Endothelial cell of umbilical vein (primary cell): ENCODE results near the gene UBC. TPM values are rescaled to one million over a fixed set of nuclear protein-coding genes. Genes with fewer than 3 reads are reported as not detected.

Experiments used
- BruUV-seq: library from RNA; stranded (reverse); fragments of 400-500 nt; replicated peaks from 2 replicates; lab custom pipeline; 2021; lab: Mats Ljungman, UMichigan
- CTCF ChIA-PET: fragments of 300-600, 350-600 bp; sonication (Branson Sonifier 250); formaldehyde crosslinking; loops from one replicate; lab custom pipeline; 2021; ENCODE audit warnings: antibody characterized with exemption, inconsistent platforms; lab: Charles Lee
- POLR2A ChIA-PET: fragments of 300-600, 350-600 bp; sonication (Branson Sonifier 250); formaldehyde crosslinking; loops from one replicate; lab custom pipeline; 2021; ENCODE audit warnings: antibody characterized with exemption, inconsistent platforms; lab: Charles Lee
- DNase-seq: peaks from one replicate; pipeline ENCODE4 v3.0.0-alpha.2; 2011; ENCODE audit warnings: low read depth, low spot score
- FAIRE-seq: peaks from 2 replicates; lab custom pipeline; 2011; peaks lifted over from hg19 to GRCh38; lab: Jason Lieb, UNC
- H2AFZ ChIP-seq: 2 replicates; pipeline ENCODE4 v1.6.0; 2012; ENCODE audit warnings: low read depth, low read length, control low read depth, inconsistent platforms
- H3K27ac ChIP-seq: 2 replicates; pipeline ENCODE4 v1.5.1; 2011; ENCODE audit warnings: low read depth, mild to moderate bottlenecking, control low read depth, low read length, moderate library complexity; ENCODE audit not compliant: insufficient read depth
- H3K27me3 ChIP-seq, 2 experiments: 2 replicates each; pipeline versions ENCODE4 v1.6.0 to v1.6.1; 2011; ENCODE audit warnings: low read length in 2 of 2, mixed read lengths in 1 of 2; ENCODE audit not compliant: control insufficient read depth in 2 of 2, insufficient read depth in 2 of 2
- H3K36me3 ChIP-seq, 2 experiments: 2 replicates in 1 of 2; 3 replicates in 1 of 2; pipeline ENCODE4 v1.5.1; 2011; ENCODE audit warnings: low read length in 2 of 2, mild to moderate bottlenecking in 1 of 2, moderate library complexity in 1 of 2; ENCODE audit not compliant: control insufficient read depth in 2 of 2, insufficient read depth in 2 of 2; ENCODE audit errors: extremely low read depth in 1 of 2
- H3K4me1 ChIP-seq: 3 replicates; pipeline ENCODE4 v1.5.1; 2011; ENCODE audit warnings: mild to moderate bottlenecking, low read length; ENCODE audit not compliant: control insufficient read depth, insufficient read depth; ENCODE audit errors: extremely low read depth
- H3K4me2 ChIP-seq: 2 replicates; pipeline ENCODE4 v1.6.1; 2011; ENCODE audit warnings: low read length, control low read depth, mixed read lengths; ENCODE audit not compliant: insufficient read depth
- H3K4me3 ChIP-seq, 3 experiments: fragments of 200-600 bp in 1 of 3; sonication (generic), shearing (Covaris generic) in 1 of 3; replicated peaks in 1 of 3; 2 replicates each; pipeline ENCODE4 v1.5.1; 2011 to 2016; ENCODE audit warnings: control low read depth in 3 of 3, low read length in 3 of 3, mild to moderate bottlenecking in 2 of 3, inconsistent platforms in 1 of 3, low read depth in 1 of 3, moderate library complexity in 1 of 3; ENCODE audit not compliant: insufficient read depth in 1 of 3
- H3K79me2 ChIP-seq: 2 replicates; pipeline ENCODE4 v1.6.0; 2012; ENCODE audit warnings: low read length, inconsistent platforms; ENCODE audit not compliant: control insufficient read depth, insufficient read depth
- H3K9ac ChIP-seq: replicated peaks from 2 replicates; pipeline ENCODE3; 2011; ENCODE audit warnings: low read length, control low read depth; ENCODE audit not compliant: insufficient read depth; ENCODE audit errors: extremely low read depth
- H3K9me1 ChIP-seq: replicated peaks from 3 replicates; pipeline ENCODE4 v1.6.0; 2011; ENCODE audit warnings: mild to moderate bottlenecking, low read length; ENCODE audit not compliant: control insufficient read depth, insufficient read depth; ENCODE audit errors: extremely low read depth
- H3K9me3 ChIP-seq: replicated peaks from 2 replicates; pipeline ENCODE4 v1.5.1; 2012; ENCODE audit warnings: low read length, inconsistent platforms; ENCODE audit not compliant: control insufficient read depth, insufficient read depth
- H4K20me1 ChIP-seq: replicated peaks from 2 replicates; pipeline ENCODE3; 2011; ENCODE audit warnings: mild to moderate bottlenecking, low read length; ENCODE audit not compliant: control insufficient read depth, insufficient read depth; ENCODE audit errors: extremely low read depth
- EZH2 ChIP-seq: IDR thresholded peaks from 2 replicates; pipeline ENCODE4 v1.6.1; 2012; ENCODE audit warnings: borderline replicate concordance, low read depth, mild to moderate bottlenecking, moderate library complexity, low read length, inconsistent platforms; ENCODE audit not compliant: severe bottlenecking
- FOS ChIP-seq: IDR thresholded peaks from 2 replicates; pipeline ENCODE4 v1.6.1; 2011; ENCODE audit warnings: mild to moderate bottlenecking, low read length, moderate library complexity, borderline replicate concordance; ENCODE audit not compliant: insufficient read depth
- JUN ChIP-seq: IDR thresholded peaks from 2 replicates; pipeline ENCODE4 v1.6.1; 2011; ENCODE audit warnings: borderline replicate concordance, low read depth; ENCODE audit not compliant: insufficient read length, insufficient read depth
- MAX ChIP-seq: IDR thresholded peaks from 2 replicates; pipeline ENCODE4 v1.6.1; 2011; ENCODE audit not compliant: insufficient read depth, insufficient read length
- MYC ChIP-seq: IDR thresholded peaks from one replicate; pipeline ENCODE4 v1.6.1; 2011; ENCODE audit warnings: mild to moderate bottlenecking, low read depth, low read length
- POLR2AphosphoS5 ChIP-seq: IDR thresholded peaks from 2 replicates; pipeline ENCODE4 v1.6.1; 2012; ENCODE audit warnings: low read depth, mild to moderate bottlenecking, control low read depth, low read length, moderate library complexity; ENCODE audit not compliant: insufficient read depth
- dilution Hi-C: fragments of 300-500 bp; cut with MboI; formaldehyde crosslinking; loops from one replicate; pipeline ENCODE4 v1.15.0; 2019; ENCODE audit warnings: low sequenced_read_pairs; ENCODE audit not compliant: extremely low pct_ligation_motif_present
- intact Hi-C: fragments of 100-400 bp; cut with micrococcal nuclease; formaldehyde crosslinking; loops from one replicate; pipeline ENCODE4 v1.10.0; 2022
- polyA plus RNA-seq, 4 experiments: library from polyadenylated mRNA; depleted of rRNA in 3 of 4; stranded (reverse) in 3 of 4; unstranded in 1 of 4; fragments of >200 nt; gene quantifications; 2 replicates each; pipeline versions ENCODE4 v1.2.1 to v1.2.3, GENCODE V29; 2011 to 2012; ENCODE audit warnings: missing spikeins in 1 of 4
- total RNA-seq: library from RNA; stranded (reverse); gene quantifications from 2 replicates; pipeline ENCODE4 v1.2.3, GENCODE V29; 2021

The UBC gene
- total and polyA plus RNA-seq, 2 donors (not counting 3 experiments of a cell fraction or from before 2014, with no cell fraction given): 875 to 1,305 TPM

DNA sequence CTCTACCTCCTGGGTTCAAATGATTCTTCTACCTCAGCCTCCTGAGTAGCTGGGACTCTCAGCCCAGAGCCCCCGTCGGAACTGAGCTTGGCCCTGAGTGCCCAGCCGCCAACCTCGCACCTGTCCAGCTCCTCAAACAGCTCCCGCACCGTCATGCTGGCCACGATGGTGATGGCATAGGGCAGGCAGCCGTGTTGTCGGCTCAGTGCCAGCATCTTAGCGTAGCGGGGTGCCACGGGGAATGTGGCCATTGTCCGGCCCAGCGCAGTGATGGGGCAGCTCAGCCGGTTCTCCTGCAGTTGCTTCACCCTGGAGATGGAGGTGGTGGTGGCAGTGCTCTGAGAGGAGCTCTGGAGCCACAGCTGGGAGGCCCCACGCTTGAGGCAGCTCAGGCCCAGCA, 42.1 kb upstream of the UBC start:
- CTCF ChIA-PET: interaction anchor here (1.4 kb wide), 1 partner anchor 16 kb away, joined by 6 read pairs; no protein-coding TSS in a partner anchor

GRCh38 chr12:124954771-124955170, 40.3 kb upstream of the UBC start:
- H3K4me2 ChIP-seq: no peak overlapping the region
- H3K9ac ChIP-seq: no peak overlapping the region
- dilution Hi-C loops: no loop called here
- FAIRE-seq (no peak), DNase-seq (no peak)
- POLR2A ChIA-PET: no interaction called here
- no peaks in the 10 kb centered on the region for H3K4me1 ChIP-seq
- H3K27me3 ChIP-seq: no peaks in the 10 kb centered on the region
- no peaks in the 10 kb centered on the region for H3K9me1 ChIP-seq
- TF ChIP-seq JUN: no peak
- no peak for TF ChIP-seq MYC
- TF ChIP-seq MAX: no peak
- no peak for TF ChIP-seq FOS
- no peak overlapping the region for H3K27ac ChIP-seq
- no peaks in the 10 kb centered on the region for H3K79me2 ChIP-seq
- no peaks in the 10 kb centered on the region for H4K20me1 ChIP-seq
- peaks cover 0 to 23% of the 10 kb centered on the region in 2 experiments for H3K36me3 ChIP-seq
- no peak overlapping the region for H2AFZ ChIP-seq
- H3K4me3 ChIP-seq: no peak overlapping the region
- no peaks in the 10 kb centered on the region for H3K9me3 ChIP-seq
- BruUV-seq: no TSS peak
- intact Hi-C loops: no loop called here
- CTCF ChIA-PET: interaction anchor here (1.0 to 1.3 kb wide), 2 partner anchors 14 to 48 kb away, joined by 4 to 8 read pairs; no protein-coding TSS in a partner anchor

More for the DNA sequence above, 42.1 kb upstream of the UBC start:
- POLR2A ChIA-PET: no interaction called here
- Histone ChIP-seq H3K4me1 (no peaks in the 10 kb centered on the region), H3K9me3 (no peaks in the 10 kb centered on the region), H3K9me1 (no peaks in the 10 kb centered on the region), H3K27me3 (no peaks in the 10 kb centered on the region), H3K9ac (no peak overlapping the region), H3K27ac (no peak overlapping the region), H3K79me2 (no peaks in the 10 kb centered on the region), H4K20me1 (no peaks in the 10 kb centered on the region), H3K36me3 (peaks cover 3 to 28% of the 10 kb centered on the region in 2 experiments), H2AFZ (no peak overlapping the region), H3K4me3 (no peak overlapping the region), H3K4me2 (no peak overlapping the region)
- dilution Hi-C loops: no loop called here
- intact Hi-C loops: no loop called here
- FAIRE-seq (no peak), DNase-seq (no peak)
- TF ChIP-seq EZH2: no peak
- TF ChIP-seq POLR2AphosphoS5: no peak
- no TSS peak for BruUV-seq
